ENCODE data around the gene MCM5. TPM values are rescaled to one million over a fixed set of nuclear protein-coding genes. Genes with fewer than 3 reads are reported as not detected.

Gene MCM5
- total and polyA plus RNA-seq, 2 donors from 2014 or later, result 10.2 to 26.4 TPM

DNA sequence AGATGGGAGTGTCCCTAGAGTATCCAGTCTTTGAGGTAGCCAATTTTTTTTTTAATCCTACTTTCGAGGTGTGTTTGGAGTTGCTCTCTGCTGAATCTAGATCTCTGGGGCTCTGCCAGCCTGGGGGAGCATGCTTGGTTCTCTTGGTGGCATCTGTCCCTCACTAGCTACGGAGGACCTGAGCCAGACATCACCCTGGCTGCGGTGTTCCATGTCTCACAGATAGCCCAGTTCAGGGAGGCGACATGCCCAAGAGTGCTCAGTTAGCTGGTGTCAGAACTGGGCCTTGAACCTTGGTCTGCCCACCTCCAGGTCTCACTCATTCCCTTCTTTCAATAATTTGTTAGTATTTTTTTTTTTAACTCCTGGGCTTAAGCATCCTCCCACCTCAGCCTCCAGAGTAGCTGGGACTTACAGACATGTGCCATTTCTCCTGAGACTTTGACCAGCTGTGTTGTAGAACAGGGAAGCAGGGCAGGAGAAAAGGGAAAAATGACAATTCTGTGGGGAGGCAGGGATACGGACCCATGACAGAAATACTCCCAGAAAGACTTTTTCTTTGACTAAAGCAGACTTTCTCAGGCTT lies 18.4 kb upstream of the MCM5 start:
- DNase-seq, result no peak
- Histone ChIP-seq H3K9me3 (ENCODE audit: control insufficient read depth in 2 of 3, insufficient read depth in 1 of 3, low read length in 3 of 3) (no peaks in the 10 kb centered on the region), H3K9ac (ENCODE audit: low read length in 3 of 3) (peak overlapping the region in 2 of 3 donors; percentile 45 to 64), H3K36me3 (ENCODE audit: control insufficient read depth in 2 of 3, insufficient read depth in 3 of 3, low read length in 3 of 3) (peaks cover 0 to 6% (median 0%) of the 10 kb centered on the region in 3 donors), H3K4me3 (ENCODE audit: low read length in 3 of 3) (peak overlapping the region; percentile 0 to 88 (median 68)), H3K27me3 (ENCODE audit: control insufficient read depth, insufficient read depth, low read length) (no peaks in the 10 kb centered on the region), H3K4me1 (ENCODE audit: control insufficient read depth in 2 of 3, insufficient read depth in 2 of 3, low read depth in 1 of 3, low read length in 3 of 3) (peaks cover 2 to 14% (median 9%) of the 10 kb centered on the region in 3 donors), H3K27ac (ENCODE audit: low read depth in 2 of 2, low read length in 2 of 2) (peak overlapping the region; percentile 54 to 79)
- TF ChIP-seq, protein P1, sequence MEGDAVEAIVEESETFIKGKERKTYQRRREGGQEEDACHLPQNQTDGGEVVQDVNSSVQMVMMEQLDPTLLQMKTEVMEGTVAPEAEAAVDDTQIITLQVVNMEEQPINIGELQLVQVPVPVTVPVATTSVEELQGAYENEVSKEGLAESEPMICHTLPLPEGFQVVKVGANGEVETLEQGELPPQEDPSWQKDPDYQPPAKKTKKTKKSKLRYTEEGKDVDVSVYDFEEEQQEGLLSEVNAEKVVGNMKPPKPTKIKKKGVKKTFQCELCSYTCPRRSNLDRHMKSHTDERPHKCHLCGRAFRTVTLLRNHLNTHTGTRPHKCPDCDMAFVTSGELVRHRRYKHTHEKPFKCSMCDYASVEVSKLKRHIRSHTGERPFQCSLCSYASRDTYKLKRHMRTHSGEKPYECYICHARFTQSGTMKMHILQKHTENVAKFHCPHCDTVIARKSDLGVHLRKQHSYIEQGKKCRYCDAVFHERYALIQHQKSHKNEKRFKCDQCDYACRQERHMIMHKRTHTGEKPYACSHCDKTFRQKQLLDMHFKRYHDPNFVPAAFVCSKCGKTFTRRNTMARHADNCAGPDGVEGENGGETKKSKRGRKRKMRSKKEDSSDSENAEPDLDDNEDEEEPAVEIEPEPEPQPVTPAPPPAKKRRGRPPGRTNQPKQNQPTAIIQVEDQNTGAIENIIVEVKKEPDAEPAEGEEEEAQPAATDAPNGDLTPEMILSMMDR (IDR thresholded peaks at IDR 0.05; ENCODE audit: borderline replicate concordance, extremely low read depth, insufficient read depth), result no peak
- intact Hi-C loops (cut with DNase I), result no loop called here
- no peak for FAIRE-seq

DNA sequence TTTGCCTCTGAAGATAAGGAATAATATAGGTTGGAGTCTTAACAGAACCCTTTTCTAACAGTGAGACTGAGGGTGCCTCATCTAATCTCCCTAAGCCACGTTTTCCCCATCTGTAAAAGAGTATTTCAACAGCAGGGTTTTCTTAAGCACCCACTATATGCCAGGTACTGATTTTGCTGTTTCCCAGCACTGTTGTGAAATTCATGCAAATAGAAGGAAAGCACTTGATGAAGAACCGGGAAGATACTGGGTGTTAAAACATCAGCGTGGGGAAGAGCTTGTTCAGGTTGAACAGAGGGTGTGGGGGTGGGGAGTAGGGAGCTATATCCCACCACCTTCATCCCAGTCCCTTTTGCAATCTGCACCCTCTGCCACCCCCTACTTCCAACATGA lies 16.3 kb upstream of the MCM5 start:
- intact Hi-C loops (cut with DNase I), result no loop called here
- Histone ChIP-seq H3K4me3 (ENCODE audit: low read length in 3 of 3) (peak overlapping the region in 2 of 3 donors; percentile 82 to 88), H3K9ac (ENCODE audit: low read length in 3 of 3) (no peak overlapping the region), H3K36me3 (ENCODE audit: control insufficient read depth in 2 of 3, insufficient read depth in 3 of 3, low read length in 3 of 3) (peaks cover 0 to 9% (median 0%) of the 10 kb centered on the region in 3 donors), H3K4me1 (ENCODE audit: control insufficient read depth in 2 of 3, insufficient read depth in 2 of 3, low read depth in 1 of 3, low read length in 3 of 3) (peaks cover 0 to 11% (median 6%) of the 10 kb centered on the region in 3 donors), H3K9me3 (ENCODE audit: control insufficient read depth in 2 of 3, insufficient read depth in 1 of 3, low read length in 3 of 3) (no peaks in the 10 kb centered on the region), H3K27me3 (ENCODE audit: control insufficient read depth, insufficient read depth, low read length) (no peaks in the 10 kb centered on the region), H3K27ac (ENCODE audit: low read depth in 2 of 2, low read length in 2 of 2) (peak overlapping the region in 1 of 2 donors; percentile 73)
- no peak for DNase-seq
- TF ChIP-seq, protein P1 (IDR thresholded peaks at IDR 0.05; ENCODE audit: borderline replicate concordance, extremely low read depth, insufficient read depth), result no peak
- no peak for FAIRE-seq

DNA sequence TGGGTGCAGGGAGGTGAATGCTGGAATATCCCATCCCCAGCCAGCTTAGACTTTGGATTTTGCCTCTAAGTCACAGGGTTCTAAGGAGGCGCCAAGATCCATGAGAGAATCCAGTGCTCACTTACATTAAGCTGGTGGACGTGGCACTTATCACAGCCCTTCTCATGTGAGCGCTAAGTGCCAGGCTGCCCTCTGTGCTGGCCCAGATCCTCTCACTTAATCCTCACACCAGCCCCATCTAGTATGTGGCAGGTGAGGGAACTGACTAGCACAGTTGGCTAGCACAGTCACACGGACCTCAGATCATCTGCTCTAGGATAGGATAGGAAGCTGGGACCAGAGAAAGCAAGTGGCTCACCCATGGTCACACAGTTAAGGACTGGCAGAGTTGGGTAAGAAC lies 15.4 kb upstream of the MCM5 start:
- Histone ChIP-seq H3K4me3 (ENCODE audit: low read length in 3 of 3) (peak overlapping the region in 2 of 3 donors; percentile 18 to 88), H3K27ac (ENCODE audit: low read depth in 2 of 2, low read length in 2 of 2) (peak overlapping the region; percentile 42 to 47)
- intact Hi-C loops (cut with DNase I), result no loop called here

More for the DNA sequence above, 15.4 kb upstream of the MCM5 start:
- FAIRE-seq (no peak), DNase-seq (no peak)
- Histone ChIP-seq H3K4me1 (ENCODE audit: control insufficient read depth in 2 of 3, insufficient read depth in 2 of 3, low read depth in 1 of 3, low read length in 3 of 3) (peaks cover 0 to 11% (median 8%) of the 10 kb centered on the region in 3 donors), H3K27me3 (ENCODE audit: control insufficient read depth, insufficient read depth, low read length) (no peaks in the 10 kb centered on the region), H3K9me3 (ENCODE audit: control insufficient read depth in 2 of 3, insufficient read depth in 1 of 3, low read length in 3 of 3) (no peaks in the 10 kb centered on the region), H3K9ac (ENCODE audit: low read length in 3 of 3) (no peak overlapping the region), H3K36me3 (ENCODE audit: control insufficient read depth in 2 of 3, insufficient read depth in 3 of 3, low read length in 3 of 3) (peaks cover 0 to 9% (median 0%) of the 10 kb centered on the region in 3 donors)
- TF ChIP-seq, protein P1 (IDR thresholded peaks at IDR 0.05; ENCODE audit: borderline replicate concordance, extremely low read depth, insufficient read depth), result no peak

Data from kidney (tissue), 14 donors.